ENCODE results near the gene MDP1.

The MDP1 gene

GRCh38 chr14:24179961-24180796 lies 35.7 kb downstream of the MDP1 start:
- no peak for DNase-seq (ENCODE audit: low spot score)

GRCh38 chr14:24179294-24179960 lies 36.4 kb downstream of the MDP1 start:
- DNase-seq (ENCODE audit: low spot score), result no peak

DNA sequence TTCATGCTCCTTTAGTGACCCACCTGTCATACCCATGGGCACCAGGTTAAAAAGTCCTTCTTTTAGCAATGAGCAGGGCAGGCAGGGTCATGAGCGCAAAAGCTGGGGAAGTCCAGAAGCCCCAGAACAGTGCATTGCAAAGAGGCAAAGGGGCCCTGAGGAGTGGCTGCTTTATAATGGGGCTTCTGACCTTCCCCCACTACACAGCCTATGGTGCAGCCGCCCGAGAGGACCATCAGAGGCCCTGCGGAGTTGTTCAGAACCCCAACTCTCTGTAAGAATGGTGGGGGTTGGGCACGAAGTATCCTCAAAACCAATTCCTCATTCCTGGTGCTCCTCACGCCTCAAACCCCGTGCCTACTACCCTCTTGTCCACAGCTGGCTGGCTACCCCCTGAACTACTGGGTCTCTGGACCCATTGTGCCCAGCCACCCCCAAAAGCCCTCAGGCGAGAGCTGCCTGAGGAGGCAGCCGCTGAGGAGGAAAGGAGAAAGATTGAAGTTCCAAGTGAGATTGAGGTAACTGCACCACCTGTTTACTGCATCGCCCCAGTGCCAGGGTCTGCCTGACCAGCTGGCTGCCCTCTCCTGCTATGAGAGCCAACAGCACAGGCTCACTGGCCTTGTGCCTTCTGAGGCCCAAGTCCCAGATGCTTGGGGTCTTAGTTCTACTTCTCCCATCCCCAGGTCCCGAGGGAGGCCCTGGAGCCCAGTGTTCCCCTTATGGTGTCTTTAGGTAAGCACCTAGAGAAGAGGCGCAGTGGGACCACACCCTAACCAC lies 37.3 kb downstream of the MDP1 start:
- DNase-seq (ENCODE audit: low spot score), result no peak

DNA sequence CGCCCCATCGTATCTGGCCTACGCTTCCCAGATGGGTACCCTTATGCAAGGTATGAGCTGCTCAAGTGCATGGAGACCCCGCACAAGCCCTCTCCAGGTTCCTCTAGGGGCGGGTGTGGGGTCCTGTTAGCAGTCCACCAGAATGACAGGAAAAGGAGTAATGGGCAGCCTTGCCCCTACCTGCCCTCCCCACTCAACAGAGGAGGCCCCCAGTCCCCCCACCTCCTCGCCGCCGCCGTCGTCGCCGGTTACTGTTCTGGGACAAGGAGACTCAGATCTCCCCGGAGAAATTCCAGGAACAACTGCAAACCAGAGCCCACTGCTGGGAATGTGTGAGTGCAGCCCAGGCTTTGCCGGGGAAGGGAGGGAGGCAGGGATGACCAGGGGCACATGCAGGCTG lies 38.0 kb downstream of the MDP1 start:
- DNase-seq (ENCODE audit: low spot score), result no peak

- DNase-seq (ENCODE audit: low spot score), result no peak
Observed at GRCh38 chr14:24177041-24177825, 38.6 kb downstream of the MDP1 start.

- no peak for DNase-seq (ENCODE audit: low spot score)
Observed at GRCh38 chr14:24176599-24176998, 39.3 kb downstream of the MDP1 start.

GRCh38 chr14:24172871-24173281 lies 43.0 kb downstream of the MDP1 start:
- DNase-seq (ENCODE audit: low spot score), result no peak

DNA sequence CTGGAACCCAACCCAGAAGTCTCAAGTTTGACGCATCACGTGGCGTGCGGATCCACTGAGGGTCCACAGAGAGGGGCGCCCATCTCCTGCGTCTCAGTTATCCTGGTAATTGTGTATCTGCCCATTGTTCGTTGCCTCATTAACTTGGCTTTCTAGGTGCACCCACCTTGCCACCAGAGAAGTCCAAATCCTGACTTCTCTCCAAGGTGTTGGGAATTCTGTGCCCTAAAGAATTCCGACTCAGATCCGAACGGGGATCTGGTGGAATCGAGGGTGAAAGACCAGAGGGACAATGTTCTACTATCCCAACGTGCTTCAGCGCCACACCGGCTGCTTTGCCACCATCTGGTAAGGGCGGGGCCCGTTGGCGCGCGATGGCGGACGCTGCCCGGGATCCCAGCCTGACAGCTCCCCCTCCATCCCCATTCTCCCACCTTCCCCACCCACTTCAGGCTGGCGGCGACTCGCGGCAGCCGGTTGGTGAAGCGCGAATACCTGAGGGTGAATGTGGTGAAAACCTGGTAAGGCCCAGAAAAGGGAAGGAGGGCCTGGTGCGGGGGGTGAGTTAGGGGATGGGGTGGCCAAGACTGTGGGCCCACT lies 43.5 kb downstream of the MDP1 start:
- DNase-seq (ENCODE audit: low spot score), result no peak

DNA sequence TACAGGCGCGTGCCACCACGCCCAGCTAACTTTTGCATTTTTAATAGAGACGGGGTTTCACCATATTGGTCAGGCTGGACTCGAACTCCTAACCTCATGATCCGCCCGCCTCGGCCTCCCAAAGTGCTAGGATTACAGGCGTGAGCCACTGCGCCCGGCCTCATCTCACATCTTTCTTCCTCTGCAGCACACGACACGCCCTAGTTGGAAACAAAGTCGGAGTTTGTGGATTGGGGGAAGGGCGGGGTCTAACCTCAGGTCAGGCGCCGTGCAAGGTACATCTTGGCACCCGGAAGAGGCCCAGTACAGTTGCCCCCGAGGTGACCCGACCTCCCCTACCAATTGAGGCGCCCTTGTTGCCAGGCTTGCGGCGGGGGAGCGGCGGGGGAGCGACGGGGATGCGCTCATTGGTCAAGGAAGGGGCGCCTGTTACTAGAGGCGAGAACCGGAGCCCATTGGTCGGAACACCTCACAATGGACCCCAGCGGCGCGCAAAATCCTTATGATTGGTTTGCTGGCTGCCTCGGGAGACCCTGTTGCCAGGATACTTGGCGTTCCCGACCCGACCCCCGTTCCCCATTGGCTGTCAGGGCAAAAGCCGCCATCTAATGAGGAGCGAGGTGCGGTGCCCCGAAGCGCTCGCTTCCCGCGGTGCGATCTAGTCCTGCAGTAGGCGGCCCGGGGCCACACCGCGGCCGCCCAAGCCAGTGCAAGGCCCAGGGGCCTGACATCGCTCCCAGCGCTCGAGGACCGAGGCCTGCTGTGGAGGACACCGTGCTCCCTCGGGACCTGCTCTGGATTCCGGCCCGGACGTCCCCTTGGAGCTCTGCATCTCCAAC lies 44.2 kb downstream of the MDP1 start, which contains the start of gene REC8:
TSS of gene REC8 (plus strand) at position 659 of the 839 bp plus-strand sequence. CDS start 473 bp downstream, outside the sequence.
- DNase-seq (ENCODE audit: low spot score), result peak; percentile 61

- no peak for DNase-seq (ENCODE audit: low spot score)
Observed at GRCh38 chr14:24167469-24168114, 48.3 kb downstream of the MDP1 start.

DNA sequence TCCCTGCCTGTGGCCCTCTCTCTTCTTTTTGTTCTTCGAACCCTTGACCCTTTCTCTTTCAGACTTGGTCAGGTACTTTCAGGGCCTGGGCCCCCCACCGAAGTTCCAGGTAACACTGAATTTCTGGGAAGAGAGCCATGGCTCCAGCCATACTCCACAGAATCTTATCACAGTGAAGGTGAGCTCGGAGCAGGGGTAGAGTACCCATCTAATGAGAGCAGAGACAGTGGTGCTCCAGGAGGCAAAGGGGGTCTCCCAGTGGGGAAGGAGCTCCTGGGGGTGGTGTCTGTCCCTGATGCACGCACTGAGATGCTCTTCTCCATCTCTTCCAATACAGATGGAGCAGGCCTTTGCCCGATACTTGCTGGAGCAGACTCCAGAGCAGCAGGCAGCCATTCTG lies 50.1 kb downstream of the MDP1 start:
- no peak for DNase-seq (ENCODE audit: low spot score)

GRCh38 chr14:24164518-24164991 lies 51.3 kb downstream of the MDP1 start:
- DNase-seq (ENCODE audit: low spot score), result no peak
